ENCODE results near the gene KCTD16.

Gene KCTD16

DNA sequence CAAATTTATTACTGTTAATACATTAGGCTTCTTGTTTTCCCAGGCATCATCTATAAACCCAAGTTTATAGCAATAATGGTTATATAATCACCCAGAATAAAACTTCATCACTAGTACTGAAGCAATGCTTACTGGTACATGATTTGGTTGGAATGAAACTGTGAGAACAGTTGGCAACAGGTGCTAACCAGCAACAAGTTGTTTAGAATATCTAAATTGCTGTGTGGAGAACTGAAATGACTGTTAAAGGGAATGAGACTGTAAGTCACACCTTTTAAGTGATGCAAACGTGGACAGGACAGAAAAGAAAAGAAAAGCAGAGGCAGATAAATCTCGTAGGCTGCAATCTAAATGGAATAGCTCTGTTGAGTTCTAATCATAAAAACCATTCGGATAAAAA is 2.7 kb upstream of the KCTD16 start:
- no peak for DNase-seq

DNA sequence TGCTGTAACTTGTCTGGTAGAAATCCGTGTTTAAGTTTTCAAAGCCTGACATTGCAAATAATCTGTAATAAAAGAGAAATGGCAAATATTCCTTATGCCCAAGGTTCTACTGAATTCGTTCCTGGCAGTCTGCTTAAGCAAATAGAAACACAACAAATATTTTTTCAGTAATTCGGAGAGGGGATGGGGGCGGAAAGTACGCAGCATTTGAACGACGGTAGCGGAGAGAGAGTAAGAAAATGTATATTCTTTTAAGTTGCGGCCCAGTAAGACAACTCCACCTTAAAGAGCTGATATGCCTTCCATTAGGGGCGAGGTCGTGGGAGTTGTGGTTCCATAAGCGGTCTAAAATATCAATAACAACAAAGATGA is 783 bp upstream of the KCTD16 start:
- no peak for DNase-seq

DNA sequence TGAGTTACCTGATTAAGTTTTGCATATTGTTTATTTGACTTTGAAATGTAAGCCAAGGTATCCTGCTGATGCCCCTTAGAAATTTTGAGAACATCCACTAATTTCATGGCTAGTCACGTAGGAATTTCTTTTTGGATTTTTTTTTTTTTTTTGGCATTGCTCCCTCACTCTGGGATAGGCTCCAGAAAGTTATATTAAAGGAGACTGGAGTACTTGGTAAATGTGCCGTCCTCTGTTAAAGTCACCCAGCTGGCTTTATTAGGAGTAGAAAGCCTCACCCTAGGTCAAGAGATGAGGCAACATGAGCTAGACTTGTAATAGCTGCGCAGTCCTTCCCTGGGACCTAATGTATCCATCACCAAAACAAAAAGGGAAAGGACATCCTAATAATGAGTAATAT is 3.1 kb downstream of the KCTD16 start:
- no peak for DNase-seq

DNA sequence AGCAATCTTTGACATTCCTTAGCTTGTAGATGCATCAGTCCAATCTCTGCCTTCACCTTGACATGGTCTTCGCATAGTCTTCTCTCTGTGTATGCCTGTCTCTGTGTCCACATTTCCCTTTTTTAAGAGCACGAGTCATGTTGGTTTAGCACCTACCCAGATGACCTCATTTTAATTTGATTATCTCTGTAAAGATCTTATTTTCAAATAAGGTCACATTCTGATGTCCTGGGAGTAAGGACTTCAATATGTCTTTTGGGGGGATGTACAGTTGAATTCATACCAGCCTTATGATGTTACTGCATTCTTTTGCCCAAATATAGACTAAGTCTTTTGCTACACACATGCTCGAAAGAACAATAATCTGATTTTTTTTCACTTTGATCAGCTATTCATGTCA is 6.9 kb downstream of the KCTD16 start:
- DNase-seq = no peak

DNA sequence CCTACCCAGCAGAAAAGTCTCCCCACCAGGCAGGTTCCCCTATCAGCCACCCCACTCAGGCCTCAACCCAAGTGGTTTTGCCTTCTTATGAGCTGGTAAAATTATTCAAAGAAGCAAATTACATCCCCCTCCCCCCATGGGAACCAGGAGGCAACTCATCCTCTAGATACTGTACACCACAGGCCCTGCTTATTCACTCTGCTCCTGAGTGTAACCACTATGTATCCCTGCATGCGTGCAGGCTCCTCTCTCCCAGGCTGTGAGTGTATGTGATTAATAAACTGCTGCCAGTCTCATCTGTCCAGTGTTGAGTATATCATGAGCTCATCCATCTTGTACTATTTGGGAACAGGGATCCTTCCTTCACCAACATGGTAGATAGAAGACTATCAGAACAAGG is 8.6 kb downstream of the KCTD16 start:
- DNase-seq = no peak

DNA sequence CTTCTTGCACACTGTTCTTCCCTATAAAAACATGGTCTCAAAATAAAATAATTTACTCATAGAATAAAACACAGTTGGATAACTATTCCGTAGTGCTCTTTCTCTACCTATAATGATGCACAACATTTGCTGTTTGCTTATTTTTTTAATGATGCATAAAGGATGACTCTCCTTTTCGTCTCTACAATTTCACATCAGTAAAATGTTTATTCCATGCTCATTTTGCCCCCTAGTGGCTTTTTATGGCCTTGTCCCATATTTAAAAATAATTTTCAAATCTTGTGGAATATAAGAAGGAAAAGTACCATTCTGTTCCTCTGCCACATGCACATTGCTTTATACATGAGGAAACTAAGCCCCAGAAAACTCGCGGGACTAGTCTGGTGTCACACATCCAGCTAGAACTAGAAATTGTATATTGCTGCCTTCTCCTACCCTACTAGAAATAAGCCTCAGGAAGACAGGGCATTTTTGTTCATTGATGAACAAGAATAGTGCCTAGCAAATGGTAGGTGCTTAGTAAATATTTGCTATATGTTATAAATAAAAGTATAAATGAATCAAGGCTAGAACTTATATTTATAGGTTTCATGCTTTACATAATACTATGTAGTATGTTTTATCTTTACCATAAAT is 12.7 kb downstream of the KCTD16 start:
- DNase-seq = peak; percentile 8

DNA sequence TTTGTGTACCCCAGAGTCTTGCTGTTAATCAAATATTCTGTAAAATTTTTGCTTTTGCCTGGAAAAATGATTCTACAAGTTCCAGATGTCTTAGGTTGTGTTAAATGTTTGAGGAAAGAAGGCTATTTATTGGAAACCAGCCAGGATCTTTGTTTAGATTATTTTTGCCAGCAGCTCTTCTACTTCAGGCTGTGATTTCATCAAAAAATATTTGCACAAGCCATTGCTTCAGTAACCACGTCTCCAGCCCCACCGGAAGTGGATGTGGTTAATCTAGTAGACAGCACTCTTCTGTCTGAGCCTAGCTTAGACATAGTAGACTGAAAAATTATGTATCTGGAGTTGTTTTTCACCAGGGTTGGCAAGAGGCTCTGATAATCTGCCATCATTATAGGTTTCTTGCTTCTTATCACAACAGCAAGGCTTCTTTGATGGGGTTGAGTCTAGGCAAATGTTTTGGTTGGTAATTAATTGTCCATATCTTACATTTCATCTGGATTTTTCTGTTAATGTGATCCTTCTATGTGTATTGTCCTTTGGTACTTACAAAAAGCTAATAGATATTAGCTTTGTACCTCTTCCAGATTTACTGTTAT is 17.1 kb downstream of the KCTD16 start:
- DNase-seq = peak; percentile 26

DNA sequence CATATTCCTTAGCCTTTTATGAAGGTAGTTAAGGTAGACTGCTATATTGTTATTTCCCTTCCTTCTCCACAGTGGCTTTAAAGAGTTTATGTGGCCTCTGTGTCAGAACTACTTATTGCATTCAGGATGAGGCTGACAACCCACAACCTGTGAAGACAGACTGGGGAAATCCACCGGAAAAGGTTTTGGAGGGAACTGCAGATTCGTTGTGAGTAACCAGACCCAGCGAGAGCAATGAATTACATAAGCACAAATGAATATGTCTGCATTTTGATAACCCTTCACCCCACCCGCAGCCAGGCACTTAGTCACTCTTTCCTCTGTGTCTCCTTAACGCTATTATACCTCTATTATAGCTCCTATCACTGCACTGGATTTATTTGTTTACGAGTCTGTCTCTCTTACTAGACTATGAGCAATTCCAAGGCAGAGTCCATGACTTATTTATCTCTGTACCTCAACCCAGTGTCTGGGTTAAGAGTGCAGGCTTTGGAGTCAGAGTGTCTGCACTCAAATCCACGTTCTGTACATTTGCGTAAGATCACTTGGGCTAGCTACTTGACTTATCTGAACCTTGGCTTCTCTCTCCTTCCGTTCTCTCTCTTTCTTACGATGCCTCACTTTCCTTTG is 19.2 kb downstream of the KCTD16 start:
- no peak for DNase-seq

DNA sequence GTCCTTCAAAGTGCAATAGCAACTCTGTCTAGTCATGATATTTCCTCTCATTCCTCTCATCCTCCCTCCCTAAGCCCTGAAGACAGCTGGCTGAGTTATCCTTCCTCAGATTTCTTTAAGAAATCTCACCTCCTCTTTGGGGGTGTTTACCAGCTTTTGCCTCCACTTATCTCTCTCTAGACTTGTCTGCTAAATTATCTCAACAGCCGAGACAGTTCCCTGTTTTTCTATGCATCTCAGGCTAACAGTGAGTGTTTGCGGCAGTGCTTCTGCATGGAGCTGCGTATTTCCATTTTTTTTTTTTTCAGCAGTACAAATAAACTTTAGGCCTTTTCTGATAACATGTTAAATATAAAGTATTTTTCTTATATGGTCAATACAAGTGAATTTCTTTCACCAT is 20.9 kb downstream of the KCTD16 start:
- DNase-seq = no peak

DNA sequence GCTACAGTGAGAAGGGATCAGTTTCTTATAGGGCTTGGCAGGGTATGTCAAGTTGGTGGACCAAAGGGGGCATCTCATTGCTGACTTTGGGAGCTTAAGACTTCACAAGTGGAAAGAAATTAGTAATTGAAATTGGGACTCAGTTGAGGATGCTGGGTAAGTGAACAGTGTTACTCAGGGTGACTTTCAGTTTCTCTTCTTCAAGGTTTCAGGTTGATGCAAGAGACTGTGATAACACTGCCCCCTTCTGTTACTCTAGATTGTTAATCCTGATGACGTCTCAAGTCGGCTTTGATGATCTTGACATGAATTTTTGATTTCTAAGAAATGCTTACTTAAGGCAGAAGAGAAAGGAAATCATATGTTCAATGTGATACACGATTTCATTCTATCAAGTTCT is 21.3 kb downstream of the KCTD16 start:
- DNase-seq = peak; percentile 17

DNA sequence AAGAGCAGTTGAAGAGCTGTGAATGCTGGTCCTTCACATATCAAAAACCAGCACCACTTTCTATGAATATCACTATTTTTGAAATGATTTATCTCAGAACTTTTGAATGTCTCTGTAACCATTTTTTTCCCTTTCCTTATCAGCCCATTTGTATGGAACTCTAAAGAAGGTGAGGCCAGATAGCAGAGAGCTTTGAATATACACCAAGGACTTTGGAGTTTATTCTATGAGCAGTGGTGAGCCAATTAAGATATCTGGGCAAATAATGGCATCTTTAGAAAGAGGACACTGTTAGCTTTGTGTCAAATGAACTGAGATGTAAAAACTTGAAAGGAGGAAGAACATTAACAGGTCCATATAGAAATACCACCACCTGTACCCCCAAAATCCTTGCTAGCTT is 22.0 kb downstream of the KCTD16 start:
- no peak for DNase-seq

DNA sequence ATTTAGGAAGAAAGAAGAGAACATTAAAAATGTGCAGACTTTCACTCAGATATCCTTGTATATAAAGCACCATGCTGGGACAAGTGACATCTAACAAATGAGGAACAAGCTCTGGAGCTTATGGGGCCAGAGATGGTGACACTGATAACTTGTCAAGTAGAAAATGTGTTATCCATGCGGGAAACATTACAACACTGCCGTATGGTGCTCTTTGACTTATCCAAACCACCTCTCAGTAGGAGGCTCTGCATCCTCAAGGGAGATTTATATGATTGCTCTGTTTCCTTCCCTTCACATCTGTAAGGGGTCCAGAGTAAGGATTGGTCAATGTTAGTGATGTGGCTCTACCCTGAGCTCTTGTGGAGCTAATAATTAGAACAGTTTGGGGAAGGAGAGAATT is 23.5 kb downstream of the KCTD16 start:
- no peak for DNase-seq

DNA sequence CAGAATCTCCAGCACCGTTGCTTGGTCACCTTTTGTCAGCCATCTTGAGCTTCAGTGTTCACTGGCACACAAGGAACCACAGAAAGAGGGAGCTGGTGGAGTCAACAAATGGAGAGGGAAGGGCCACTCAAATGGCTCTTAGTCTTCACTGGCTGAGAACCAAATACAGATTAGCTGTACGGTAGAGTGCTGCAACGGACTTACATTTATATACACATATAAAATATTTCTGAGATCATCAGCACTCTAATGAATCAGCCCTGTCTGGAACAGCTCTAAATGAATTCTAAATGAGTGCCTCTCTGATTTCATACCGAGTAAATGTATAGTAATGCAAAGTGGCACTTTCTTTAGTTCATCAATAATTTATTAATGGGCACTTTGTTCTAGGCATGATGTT is 24.8 kb downstream of the KCTD16 start:
- no peak for DNase-seq

DNA sequence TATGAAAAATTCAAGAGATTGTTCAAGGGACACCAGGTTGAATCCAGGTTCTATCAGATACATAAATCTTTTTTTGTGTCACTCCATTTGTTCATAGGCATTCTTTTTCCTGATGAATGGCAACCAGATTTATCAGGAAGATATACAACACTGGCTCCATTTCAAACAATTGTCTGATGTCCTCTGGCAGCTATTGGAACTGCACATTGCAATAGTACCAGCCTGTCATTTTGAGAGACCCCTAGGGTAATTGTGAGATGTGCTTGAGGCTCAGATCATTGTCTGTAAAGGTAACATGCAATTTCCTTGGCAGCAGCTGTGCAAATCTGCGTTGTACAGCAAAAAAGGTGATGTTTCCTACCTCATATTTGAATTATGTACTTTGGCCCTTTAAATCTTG is 25.9 kb downstream of the KCTD16 start:
- DNase-seq = no peak

DNA sequence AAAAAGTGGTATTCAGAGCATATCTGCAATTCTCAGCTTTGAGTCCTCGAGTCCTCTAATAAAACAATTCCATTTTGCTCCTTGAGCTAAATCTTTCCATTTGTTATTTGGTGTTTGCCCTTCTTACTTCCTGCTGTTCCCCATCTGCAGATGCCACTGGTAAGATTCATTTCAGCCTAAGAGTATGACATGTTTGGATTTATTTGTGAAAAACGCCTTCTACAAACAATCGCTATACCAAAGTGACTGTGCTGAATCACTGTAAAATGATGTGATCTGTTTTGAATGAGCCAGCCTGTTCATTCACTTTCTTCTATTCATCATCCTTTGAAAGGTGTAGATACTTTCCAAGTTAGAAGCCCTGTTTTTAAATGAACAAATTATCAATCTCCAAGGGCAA is 27.7 kb downstream of the KCTD16 start:
- DNase-seq = peak; percentile 66

DNA sequence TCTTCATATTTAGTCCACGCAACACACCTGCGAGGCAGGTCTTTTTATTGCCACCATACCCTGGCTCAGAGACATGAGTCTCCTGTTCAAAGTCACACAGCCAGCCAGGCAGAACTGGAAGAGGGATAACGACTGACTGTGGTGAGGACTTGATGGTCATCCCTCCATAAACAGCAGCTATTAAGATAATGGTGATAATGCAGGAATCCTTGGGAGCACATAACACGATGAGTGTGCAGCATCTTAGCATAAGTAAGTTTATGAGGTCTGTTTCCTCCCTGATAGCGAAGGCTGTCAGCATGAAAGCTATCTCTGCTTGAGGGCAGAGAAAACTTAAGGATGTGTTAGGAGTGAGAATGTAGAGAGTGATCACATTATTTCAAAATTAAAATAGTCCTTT is 30.9 kb downstream of the KCTD16 start:
- DNase-seq = no peak

DNA sequence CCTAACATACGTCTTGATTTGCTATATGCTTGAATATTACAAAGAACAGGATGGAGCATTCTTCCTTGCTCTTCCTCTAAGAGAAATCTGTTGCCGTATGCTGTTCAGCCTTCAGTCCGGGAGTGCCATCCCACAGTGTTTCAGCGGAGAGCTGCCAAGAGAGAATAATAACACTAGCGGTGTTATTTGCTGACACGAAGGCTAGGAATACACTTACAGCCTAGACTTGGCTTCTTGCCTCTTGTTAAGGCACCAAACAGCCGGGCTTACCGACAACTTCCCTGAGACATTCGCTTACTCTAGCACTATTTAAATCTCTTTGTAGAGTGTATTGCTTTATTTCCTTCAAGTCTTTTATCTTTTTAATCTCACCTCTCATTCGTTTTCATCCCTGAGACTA is 31.4 kb downstream of the KCTD16 start:
- no peak for DNase-seq

DNA sequence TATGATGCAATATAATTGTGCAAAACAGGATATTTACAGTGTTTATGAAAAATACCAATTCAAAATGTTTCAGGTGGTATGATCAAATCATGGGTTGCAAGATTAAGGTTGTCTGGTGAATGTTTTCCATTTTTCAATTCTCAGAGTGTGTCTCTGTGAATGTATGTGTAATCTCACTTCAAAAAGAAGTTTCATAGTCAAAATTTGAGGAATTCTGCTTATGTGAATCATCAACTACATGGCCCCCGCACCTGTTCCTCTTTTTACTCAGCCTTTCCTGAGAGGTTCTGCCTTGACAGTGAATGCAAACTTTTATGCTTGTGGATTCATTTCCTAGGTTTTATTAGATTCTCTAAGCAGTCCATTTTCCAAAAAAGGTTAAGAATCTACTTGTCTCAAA is 32.1 kb downstream of the KCTD16 start:
- DNase-seq = no peak

DNA sequence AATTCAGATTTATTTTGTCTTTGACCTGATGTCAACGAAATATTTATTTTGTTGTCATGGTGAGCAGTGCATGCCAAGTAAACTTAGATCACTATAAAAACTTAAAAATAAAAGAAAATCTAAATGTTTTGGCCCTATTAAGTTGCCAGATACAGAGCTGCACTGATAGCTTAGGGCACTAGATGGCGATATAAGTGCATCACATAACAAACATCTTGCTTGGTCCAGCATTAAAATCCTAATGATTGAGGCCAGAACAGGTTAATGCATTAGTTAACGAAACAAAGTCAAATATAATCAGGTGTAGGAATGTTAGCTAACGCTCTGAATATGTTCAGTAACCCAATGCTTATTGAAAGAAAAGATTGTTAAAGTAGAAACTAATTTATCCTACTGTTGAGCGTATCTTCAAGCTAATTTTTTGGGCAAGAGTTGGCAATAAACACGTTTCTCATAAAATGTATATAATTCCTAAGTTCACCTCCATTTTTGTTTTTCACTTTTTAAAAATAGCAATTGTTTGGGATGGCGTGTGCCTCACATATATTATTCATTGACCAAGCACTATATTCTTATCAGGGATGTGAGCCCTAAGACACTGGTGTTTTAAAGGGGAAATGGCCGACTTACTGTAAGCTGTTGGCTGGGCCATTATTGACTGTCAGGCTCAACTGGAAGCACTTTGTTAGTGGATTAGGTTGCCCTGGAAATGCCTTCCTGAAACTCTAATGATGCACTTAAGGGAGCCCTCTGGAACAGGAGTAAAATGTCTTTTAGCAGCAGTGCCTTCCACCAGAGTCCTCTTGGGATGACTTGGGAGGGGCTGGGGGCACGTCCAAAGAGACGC is 33.3 kb downstream of the KCTD16 start:
- peak; percentile 57 for DNase-seq

DNA sequence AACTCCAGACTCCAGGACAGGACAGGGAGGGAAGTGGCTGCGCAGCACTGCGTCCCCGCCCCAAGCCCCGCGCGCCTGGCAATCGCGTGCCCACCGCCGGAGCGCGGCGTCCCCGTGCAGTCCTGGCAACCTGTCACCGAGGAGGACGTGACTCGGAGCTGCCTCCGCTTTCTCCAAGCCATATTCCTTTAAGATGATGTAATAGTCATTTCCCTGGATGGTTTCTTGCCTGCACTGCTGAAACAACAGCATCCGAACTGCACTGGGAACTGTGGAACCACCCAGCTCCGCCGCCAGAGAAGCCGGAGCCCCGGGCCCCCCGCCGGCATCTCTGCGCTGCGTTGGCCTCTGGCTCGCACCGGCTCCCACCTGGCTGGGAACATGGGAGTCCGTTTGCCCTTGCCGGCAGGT is 34.5 kb downstream of the KCTD16 start:
- no peak for DNase-seq

DNA sequence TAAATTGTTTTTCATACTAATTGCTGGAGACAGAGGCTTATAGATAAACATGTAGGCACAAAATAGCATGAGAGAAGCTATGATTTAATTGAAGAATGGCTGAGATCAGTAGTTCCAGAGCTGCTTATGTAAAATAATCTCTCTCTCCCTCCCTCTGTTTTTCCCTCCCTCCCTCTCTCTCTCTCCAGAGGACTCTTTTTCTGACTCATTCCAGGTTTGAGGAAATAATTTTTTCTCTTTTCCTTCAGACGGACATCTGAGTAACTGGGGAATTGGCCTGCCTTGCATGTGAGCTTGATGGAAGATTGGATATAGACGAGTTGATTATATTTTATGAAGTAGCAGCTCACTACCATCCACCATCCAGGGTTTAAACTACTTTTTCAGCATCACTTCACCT is 35.5 kb downstream of the KCTD16 start:
- no peak for DNase-seq

DNA sequence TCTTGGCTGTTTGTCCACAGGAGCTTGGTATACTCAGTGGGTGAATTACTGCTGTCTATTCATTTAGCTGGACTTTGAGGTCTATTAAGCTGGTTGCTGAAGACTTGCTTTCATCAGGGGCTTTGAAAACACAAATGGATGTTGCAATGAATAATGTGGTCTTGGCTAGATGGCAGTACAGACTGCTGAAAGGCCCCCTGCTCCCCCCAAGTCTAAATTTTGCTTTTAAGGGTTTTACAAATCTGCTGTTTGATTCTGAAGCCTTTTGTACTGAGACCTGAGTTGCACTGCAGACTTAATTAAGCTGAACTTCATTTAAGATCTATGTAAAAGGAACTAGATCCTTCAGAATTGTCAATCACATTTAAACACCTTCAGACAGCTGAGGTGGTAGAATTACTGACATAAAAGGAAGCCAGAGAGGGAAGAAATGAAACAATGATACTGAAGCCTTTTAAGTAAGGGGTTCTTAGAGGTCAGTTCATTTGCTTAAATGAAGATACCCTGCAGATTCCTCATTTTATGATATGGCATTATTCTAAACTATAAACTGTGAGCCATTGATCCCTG is 37.3 kb downstream of the KCTD16 start:
- no peak for DNase-seq

DNA sequence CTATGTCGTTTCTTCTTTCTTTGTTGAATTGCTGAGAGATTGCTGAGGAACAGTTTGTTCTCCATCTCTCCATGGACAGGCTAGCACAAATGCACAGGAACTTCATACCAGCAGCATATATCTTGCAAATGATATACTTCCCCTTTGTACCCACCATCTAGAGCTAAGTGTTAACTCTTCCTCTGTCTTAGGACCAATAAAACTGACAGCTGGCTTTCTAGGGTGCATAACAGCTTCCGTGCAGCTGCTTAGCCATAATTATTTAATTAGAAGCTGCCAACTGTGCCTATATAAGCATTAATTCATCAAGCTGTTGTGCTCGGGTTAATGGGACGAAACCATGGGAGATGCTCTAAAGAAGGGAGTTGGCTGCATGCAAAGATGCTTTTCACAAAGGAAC is 38.7 kb downstream of the KCTD16 start:
- no peak for DNase-seq

DNA sequence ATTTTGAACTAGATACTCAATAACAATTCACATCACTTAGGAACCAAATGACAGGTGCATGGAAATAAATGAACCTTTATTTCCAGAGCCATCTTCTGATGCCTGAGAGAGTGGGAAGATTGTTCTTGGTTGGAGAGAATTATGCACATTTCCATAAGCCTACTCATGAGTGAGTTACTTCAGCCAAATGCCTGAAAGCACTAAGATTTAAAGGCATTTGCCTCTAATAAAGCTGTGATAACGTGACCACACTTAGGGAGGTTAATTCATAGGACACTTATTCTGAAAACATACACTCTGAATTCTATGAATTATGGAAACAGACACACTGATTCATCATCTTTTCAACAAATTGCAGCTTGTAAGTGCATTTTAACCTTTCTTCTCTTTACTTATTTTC is 40.0 kb downstream of the KCTD16 start:
- DNase-seq = no peak
